Mucosa of rectum (tissue), 2 donors: ENCODE results near the gene ZNF507.
"Not testable (repeated sequence)": the region's sequence is repeated elsewhere in the genome, so short reads cannot be mapped to it uniquely, and the experiment has no call there.

Source experiments
- H3K27ac ChIP-seq, 2 donors: one replicate each; pipeline ENCODE4 v1.7.0; 2013; ENCODE audit warnings: inconsistent platforms in 2 of 2, low read depth in 2 of 2, low read length in 2 of 2
- H3K27me3 ChIP-seq, 2 donors: one replicate each; pipeline ENCODE4 v1.7.0; 2013; ENCODE audit warnings: low read length in 2 of 2; ENCODE audit not compliant: control insufficient read depth in 2 of 2, insufficient read depth in 2 of 2
- H3K36me3 ChIP-seq, 2 donors: one replicate each; pipeline ENCODE4 v1.7.0; 2013; ENCODE audit warnings: low read length in 2 of 2; ENCODE audit not compliant: control insufficient read depth in 2 of 2, insufficient read depth in 2 of 2
- H3K4me1 ChIP-seq, 2 donors: one replicate each; pipeline ENCODE4 v1.7.0; 2013; ENCODE audit warnings: low read length in 2 of 2, mild to moderate bottlenecking in 1 of 2; ENCODE audit not compliant: control insufficient read depth in 2 of 2, insufficient read depth in 2 of 2
- H3K4me3 ChIP-seq, 2 donors: one replicate each; pipeline ENCODE4 v1.7.0; 2013; ENCODE audit warnings: low read length in 2 of 2
- H3K9ac ChIP-seq, 2 donors: one replicate each; pipeline ENCODE4 v1.7.0; 2013; ENCODE audit warnings: low read length in 2 of 2, low read depth in 1 of 2, mild to moderate bottlenecking in 1 of 2
- H3K9me3 ChIP-seq, 2 donors: one replicate each; pipeline ENCODE4 v1.7.0; 2013; ENCODE audit warnings: low read length in 2 of 2; ENCODE audit not compliant: control insufficient read depth in 2 of 2
- donor health status: healthy.
- donor health status: Normal muscosa, but diverticular disease.

Gene ZNF507

DNA sequence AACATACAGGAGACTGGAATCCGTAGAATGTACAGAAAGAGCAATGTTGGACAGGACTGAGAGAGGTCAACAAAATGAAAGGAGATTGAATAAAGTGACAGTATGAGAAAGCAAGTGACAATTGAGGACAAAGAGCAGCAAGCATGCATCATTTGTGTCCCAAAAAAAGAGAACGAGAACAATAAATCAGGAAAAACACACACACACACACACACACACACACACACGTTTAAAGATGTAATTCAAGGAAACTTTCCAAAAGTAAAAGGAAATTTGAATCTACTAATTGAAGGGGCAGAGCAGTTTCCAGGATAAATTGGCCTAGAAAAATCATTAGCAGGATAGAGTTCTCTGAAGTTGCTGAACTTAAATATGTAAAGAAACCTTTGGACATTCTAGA is 77.0 kb downstream of the ZNF507 start:
- no peak overlapping the region for H3K9ac ChIP-seq
- no peaks in the 10 kb centered on the region for H3K4me1 ChIP-seq
- H3K36me3 ChIP-seq, result no peaks in the 10 kb centered on the region
- no peaks in the 10 kb centered on the region for H3K27me3 ChIP-seq
- H3K27ac ChIP-seq, result no peak overlapping the region
- H3K9me3 ChIP-seq, result no peaks in the 10 kb centered on the region
- no peak overlapping the region for H3K4me3 ChIP-seq

DNA sequence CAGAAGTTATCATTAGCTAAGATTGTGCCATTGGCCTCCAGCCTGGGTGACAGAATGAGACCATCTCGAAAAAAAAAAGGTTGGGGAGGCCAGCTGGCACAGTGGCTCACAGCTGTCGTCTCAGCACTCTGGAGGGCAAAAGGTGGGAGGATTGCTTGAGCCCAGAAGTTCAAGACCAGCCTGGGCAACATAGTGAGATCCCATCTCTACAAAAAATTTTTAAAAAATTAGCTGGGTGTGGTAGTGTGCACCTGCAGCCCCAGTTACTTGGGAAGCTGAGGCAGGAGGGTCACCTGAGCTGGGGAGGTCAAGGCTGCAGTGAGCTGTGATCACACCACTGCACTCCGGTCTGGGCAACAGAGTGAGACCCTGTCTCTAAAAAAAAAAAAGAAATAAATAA is 78.5 kb downstream of the ZNF507 start:
- not testable (repeated sequence) for H3K9me3 ChIP-seq, H3K4me3 ChIP-seq, H3K36me3 ChIP-seq, H3K27me3 ChIP-seq, H3K9ac ChIP-seq, H3K27ac ChIP-seq, H3K4me1 ChIP-seq

DNA sequence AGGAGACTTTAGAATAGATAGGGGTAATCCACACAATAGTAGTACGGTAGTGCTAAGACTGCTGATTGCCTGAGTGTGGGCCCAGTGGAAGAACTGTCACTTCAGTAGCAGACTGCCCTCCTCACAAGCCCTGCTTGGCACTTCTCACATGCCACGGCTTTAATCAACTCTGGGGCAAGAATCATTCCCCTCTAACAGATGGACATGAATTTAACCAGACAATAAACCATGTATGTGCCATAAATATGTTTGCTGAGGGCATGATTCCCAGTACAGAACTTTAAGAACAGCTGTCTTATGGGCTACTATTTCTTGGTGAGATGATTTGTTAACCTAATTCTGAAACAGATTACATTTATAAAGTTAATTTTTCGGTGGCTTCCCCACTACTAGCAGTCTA is 82.1 kb downstream of the ZNF507 start:
- H3K36me3 ChIP-seq, result no peaks in the 10 kb centered on the region
- H3K27ac ChIP-seq, result no peak overlapping the region
- no peak overlapping the region for H3K9ac ChIP-seq
- no peaks in the 10 kb centered on the region for H3K27me3 ChIP-seq
- no peak overlapping the region for H3K4me3 ChIP-seq
- no peaks in the 10 kb centered on the region for H3K4me1 ChIP-seq
- H3K9me3 ChIP-seq, result no peaks in the 10 kb centered on the region

GRCh38 chr19:32436692-32437091 is 91.3 kb downstream of the ZNF507 start:
- no peak overlapping the region for H3K9ac ChIP-seq
- no peaks in the 10 kb centered on the region for H3K9me3 ChIP-seq
- no peak overlapping the region for H3K4me3 ChIP-seq
- H3K4me1 ChIP-seq, result no peaks in the 10 kb centered on the region
- H3K27me3 ChIP-seq, result no peaks in the 10 kb centered on the region
- peaks cover 4 to 13% of the 10 kb centered on the region in 2 donors for H3K36me3 ChIP-seq
- no peak overlapping the region for H3K27ac ChIP-seq

DNA sequence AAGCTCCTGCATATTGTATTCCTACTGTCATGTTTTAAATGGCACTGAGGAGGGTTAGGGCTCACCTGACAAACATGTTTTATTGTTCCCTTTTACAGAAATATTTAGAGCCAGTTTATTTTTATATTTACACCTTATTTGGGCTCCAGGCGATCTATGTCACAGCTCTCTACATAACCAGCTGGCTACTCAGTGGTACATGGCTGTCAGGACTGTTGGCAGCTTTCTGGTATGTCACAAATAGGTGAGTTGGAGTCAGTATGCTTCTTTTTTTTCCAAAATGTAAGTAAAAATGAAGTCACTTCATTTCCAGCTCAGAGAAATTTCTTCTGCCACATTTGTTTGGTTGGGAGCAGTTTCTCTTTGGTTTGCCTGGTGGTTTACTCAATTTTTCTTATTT is 91.7 kb downstream of the ZNF507 start:
- Histone ChIP-seq H3K9ac (no peak overlapping the region), H3K27me3 (no peaks in the 10 kb centered on the region), H3K4me1 (no peaks in the 10 kb centered on the region), H3K27ac (no peak overlapping the region), H3K9me3 (no peaks in the 10 kb centered on the region), H3K36me3 (peaks cover 4 to 13% of the 10 kb centered on the region in 2 donors), H3K4me3 (no peak overlapping the region)
